CD14-positive monocyte (primary cell): Measurements from ENCODE around the gene RNF126. TPM values are rescaled to one million over a fixed set of nuclear protein-coding genes. Genes with fewer than 3 reads are reported as not detected.
"Not testable (repeated sequence)": the region's sequence is repeated elsewhere in the genome, so short reads cannot be mapped to it uniquely, and the experiment has no call there.

Source experiments
- DNase-seq, 3 donors: peaks; one replicate each; pipeline ENCODE4 v3.0.0-alpha.2; 2011 to 2022
- H2AFZ ChIP-seq: 2 replicates; pipeline ENCODE4 v1.6.0; 2012; ENCODE audit warnings: mild to moderate bottlenecking, low read depth, low read length, inconsistent platforms; ENCODE audit not compliant: insufficient read depth, poor library complexity, severe bottlenecking
- H3K27ac ChIP-seq, 2 donors: 1 replicate in 1 of 2; 2 replicates in 1 of 2; pipeline ENCODE4 v1.5.1; 2012 to 2013; ENCODE audit warnings: low read length in 2 of 2, control low read depth in 1 of 2, inconsistent platforms in 1 of 2, low read depth in 1 of 2, mild to moderate bottlenecking in 1 of 2
- H3K27me3 ChIP-seq, 2 donors: one replicate each; pipeline versions ENCODE4 v1.6.0 to v1.6.1; 2011 to 2013; ENCODE audit warnings: low read length in 2 of 2; ENCODE audit not compliant: control insufficient read depth in 2 of 2, insufficient read depth in 2 of 2
- H3K36me3 ChIP-seq, 2 donors: replicated peaks in 1 of 2; 1 replicate in 1 of 2; 2 replicates in 1 of 2; pipeline versions ENCODE4 v1.5.1 to v1.6.1; 2012 to 2013; ENCODE audit warnings: low read length in 2 of 2, control low read depth in 1 of 2, inconsistent platforms in 1 of 2, mild to moderate bottlenecking in 1 of 2; ENCODE audit not compliant: insufficient read depth in 2 of 2, control insufficient read depth in 1 of 2
- H3K4me1 ChIP-seq, 2 donors: 1 replicate in 1 of 2; 2 replicates in 1 of 2; pipeline versions ENCODE4 v1.5.1 to v1.6.1; 2012 to 2013; ENCODE audit warnings: low read length in 2 of 2, control low read depth in 1 of 2, inconsistent platforms in 1 of 2, mild to moderate bottlenecking in 1 of 2, moderate library complexity in 1 of 2; ENCODE audit not compliant: insufficient read depth in 2 of 2, control insufficient read depth in 1 of 2
- H3K4me2 ChIP-seq: replicated peaks from 2 replicates; pipeline ENCODE3; 2012; ENCODE audit warnings: low read length, moderate library complexity, mild to moderate bottlenecking; ENCODE audit not compliant: poor library complexity, severe bottlenecking; ENCODE audit errors: extremely low read depth
- H3K4me3 ChIP-seq, 3 experiments: fragments of 200-600 bp in 1 of 3; sonication (generic) in 1 of 3; replicated peaks in 1 of 3; 1 replicate in 2 of 3; 2 replicates in 1 of 3; pipeline ENCODE4 v1.5.1; 2011 to 2013; ENCODE audit warnings: low read length in 3 of 3, mild to moderate bottlenecking in 3 of 3, control low read depth in 2 of 3, low read depth in 2 of 3, inconsistent platforms in 1 of 3, moderate library complexity in 1 of 3
- H3K79me2 ChIP-seq: 2 replicates; pipeline ENCODE4 v1.6.0; 2012; ENCODE audit warnings: mild to moderate bottlenecking, control low read depth, inconsistent platforms, low read length, moderate library complexity; ENCODE audit not compliant: insufficient read depth
- H3K9ac ChIP-seq: 2 replicates; pipeline ENCODE4 v1.6.0; 2017; ENCODE audit warnings: low read length, mild to moderate bottlenecking; ENCODE audit not compliant: insufficient read depth, poor library complexity, severe bottlenecking
- H3K9me3 ChIP-seq, 2 donors: replicated peaks in 1 of 2; 1 replicate in 1 of 2; 2 replicates in 1 of 2; pipeline versions ENCODE4 v1.5.1 to v1.6.1; 2012 to 2013; ENCODE audit warnings: low read length in 2 of 2, control low read depth in 1 of 2; ENCODE audit not compliant: control insufficient read depth in 1 of 2, insufficient read depth in 1 of 2
- H4K20me1 ChIP-seq: 2 replicates; pipeline ENCODE4 v1.6.0; 2012; ENCODE audit warnings: mild to moderate bottlenecking, low read length, control low read depth, moderate library complexity; ENCODE audit not compliant: insufficient read depth
- H3K27ac Mint-ChIP-seq, 7 donors: one replicate each; pipeline ENCODE4 v1.8.0; 2020; ENCODE audit warnings: mild to moderate bottlenecking in 7 of 7, mixed read lengths in 7 of 7, moderate library complexity in 6 of 7, inconsistent platforms in 2 of 7
- H3K27me3 Mint-ChIP-seq, 3 donors: one replicate each; pipeline ENCODE4 v1.8.0; 2021 to 2022; ENCODE audit warnings: low read depth in 3 of 3, mild to moderate bottlenecking in 3 of 3, mixed read lengths in 3 of 3, moderate library complexity in 3 of 3, inconsistent platforms in 1 of 3
- H3K36me3 Mint-ChIP-seq, 2 donors: one replicate each; pipeline ENCODE4 v1.8.0; 2020; ENCODE audit warnings: mixed read lengths in 2 of 2, inconsistent platforms in 1 of 2, mild to moderate bottlenecking in 1 of 2
- H3K4me1 Mint-ChIP-seq: one replicate; pipeline ENCODE4 v1.8.0; 2020; ENCODE audit warnings: mild to moderate bottlenecking, mixed read lengths
- H3K4me3 Mint-ChIP-seq, 2 donors: one replicate each; pipeline ENCODE4 v1.8.0; 2020; ENCODE audit warnings: mild to moderate bottlenecking in 2 of 2, mixed read lengths in 2 of 2, moderate library complexity in 1 of 2
- H3K9me3 Mint-ChIP-seq, 7 donors: one replicate each; pipeline ENCODE4 v1.8.0; 2020 to 2022; ENCODE audit warnings: mixed read lengths in 7 of 7, mild to moderate bottlenecking in 6 of 7, moderate library complexity in 6 of 7, inconsistent platforms in 2 of 7
- CTCF ChIP-seq: fragments of 200-600 bp; IDR thresholded peaks from one replicate; pipeline ENCODE4 v1.8.0; 2022; ENCODE audit warnings: antibody characterized with exemption, mild to moderate bottlenecking
- WGBS: methylation state at CpG from one replicate; pipeline ENCODE4 v1.1.5; 2013; ENCODE audit warnings: missing lambda C conversion rate; ENCODE audit not compliant: insufficient coverage; 5-methylcytosine and 5-hydroxymethylcytosine counted together
- intact Hi-C, 2 donors: fragments of 100-400 bp; cut with micrococcal nuclease; formaldehyde crosslinking; loops; one replicate each; pipeline versions ENCODE4 v1.15.0 to v1.15.1; 2023
- polyA plus RNA-seq, 3 donors: library from polyadenylated mRNA; depleted of rRNA in 1 of 3; unstranded in 2 of 3; stranded (reverse) in 1 of 3; fragments of 300-500 nt in 2 of 3; fragments of >200 nt in 1 of 3; fragmentation: Illumina TruSeq in 2 of 3; gene quantifications; 1 replicate in 2 of 3; 2 replicates in 1 of 3; pipeline ENCODE4 v1.2.3, GENCODE V29; 2012 to 2021

Gene RNF126
- polyA plus RNA-seq, 3 donors, result 29.1 to 51.6 (median 31.6) TPM

GRCh38 chr19:605061-605971 is 57.7 kb downstream of the RNF126 start:
- H3K9ac ChIP-seq, H3K27me3 ChIP-seq, intact Hi-C loops, H2AFZ ChIP-seq, H3K27ac Mint-ChIP-seq, H3K36me3 Mint-ChIP-seq, H3K4me2 ChIP-seq, DNase-seq, H3K79me2 ChIP-seq, H3K27ac ChIP-seq, H3K4me3 ChIP-seq, H4K20me1 ChIP-seq, H3K36me3 ChIP-seq, H3K4me3 Mint-ChIP-seq: not testable (repeated sequence)
- H3K9me3 Mint-ChIP-seq, result peaks cover 2 to 20% (median 11%) of the 10 kb centered on the region in 7 donors
- peaks cover 11% of the 10 kb centered on the region for H3K4me1 Mint-ChIP-seq
- WGBS, result 71% methylated on average over 10 of the region's 34 CpGs
- peaks cover 22 to 23% of the 10 kb centered on the region in 2 donors for H3K4me1 ChIP-seq
- H3K27me3 Mint-ChIP-seq, result peaks cover 2 to 17% (median 7%) of the 10 kb centered on the region in 3 donors
- H3K9me3 ChIP-seq, result peaks cover 0 to 15% of the 10 kb centered on the region in 2 donors

DNA sequence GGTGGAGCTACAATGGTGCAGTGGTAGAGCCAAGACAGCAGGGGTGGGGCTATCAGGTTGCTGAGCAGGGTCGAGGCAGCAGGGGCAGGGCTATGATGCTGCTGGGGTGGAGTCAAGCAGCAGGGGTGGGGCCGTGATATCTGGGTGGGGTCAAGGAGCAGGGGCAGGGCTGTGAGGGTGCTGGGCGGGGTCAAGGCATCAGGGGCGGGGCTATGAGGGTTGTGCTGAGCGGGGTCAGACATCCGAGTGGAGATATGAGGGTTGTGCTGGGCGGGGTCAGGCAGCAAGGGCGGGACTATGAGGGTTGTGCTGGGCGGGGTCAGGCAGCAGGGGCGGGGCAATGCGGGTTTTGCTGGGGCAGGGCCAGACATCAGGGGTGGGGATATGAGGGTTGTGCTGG is 58.7 kb downstream of the RNF126 start:
- intact Hi-C loops, result no loop called here
- H3K4me1 ChIP-seq, result peaks cover 12 to 14% of the 10 kb centered on the region in 2 donors
- DNase-seq, result peak in 2 of 3 donors; percentile 12 to 21
- H3K36me3 Mint-ChIP-seq, result no peaks in the 10 kb centered on the region
- no peaks in the 10 kb centered on the region for H3K79me2 ChIP-seq
- H3K9me3 ChIP-seq, result peaks cover 0 to 15% of the 10 kb centered on the region in 2 donors
- no peak overlapping the region for H3K4me2 ChIP-seq
- H3K4me1 Mint-ChIP-seq, result peaks cover 7% of the 10 kb centered on the region
- peaks cover 2 to 20% (median 11%) of the 10 kb centered on the region in 7 donors for H3K9me3 Mint-ChIP-seq
- 93% methylated on average over 9 of the region's 11 CpGs for WGBS
- no peak overlapping the region for H3K4me3 ChIP-seq
- H2AFZ ChIP-seq, result no peak overlapping the region
- H3K27me3 ChIP-seq, result no peaks in the 10 kb centered on the region
- no peaks in the 10 kb centered on the region for H4K20me1 ChIP-seq
- no peak overlapping the region for H3K27ac ChIP-seq
- H3K36me3 ChIP-seq, result no peaks in the 10 kb centered on the region
- peaks cover 4 to 12% (median 10%) of the 10 kb centered on the region in 3 donors for H3K27me3 Mint-ChIP-seq
- no peak overlapping the region for H3K4me3 Mint-ChIP-seq
- TF ChIP-seq CTCF, result no peak
- no peak overlapping the region for H3K9ac ChIP-seq
- no peak overlapping the region for H3K27ac Mint-ChIP-seq

DNA sequence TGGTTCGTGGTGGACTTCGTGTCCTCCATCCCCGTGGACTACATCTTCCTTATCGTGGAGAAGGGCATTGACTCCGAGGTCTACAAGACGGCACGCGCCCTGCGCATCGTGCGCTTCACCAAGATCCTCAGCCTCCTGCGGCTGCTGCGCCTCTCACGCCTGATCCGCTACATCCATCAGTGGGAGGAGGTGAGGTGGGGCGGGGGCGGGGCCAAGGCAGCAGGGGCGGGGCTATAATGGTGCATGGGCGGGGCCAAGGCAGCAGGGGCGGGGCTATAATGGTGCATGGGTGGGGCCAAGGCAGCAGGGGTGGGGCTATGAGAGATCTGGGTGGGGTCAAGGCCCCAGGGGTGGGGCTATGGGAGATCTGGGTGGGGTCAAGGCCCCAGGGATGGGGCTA is 59.2 kb downstream of the RNF126 start:
- H3K36me3 Mint-ChIP-seq, H4K20me1 ChIP-seq, DNase-seq, H3K4me1 Mint-ChIP-seq, H3K4me2 ChIP-seq, H3K9ac ChIP-seq, H3K4me3 ChIP-seq, intact Hi-C loops, H3K79me2 ChIP-seq, H3K36me3 ChIP-seq, H3K4me1 ChIP-seq, H3K27ac Mint-ChIP-seq, H2AFZ ChIP-seq, H3K27me3 ChIP-seq, H3K27ac ChIP-seq, H3K4me3 Mint-ChIP-seq: not testable (repeated sequence)
- Mint-ChIP-seq H3K27me3 (peaks cover 9 to 11% (median 10%) of the 10 kb centered on the region in 3 donors), H3K9me3 (peaks cover 2 to 20% (median 11%) of the 10 kb centered on the region in 7 donors)
- peaks cover 0 to 15% of the 10 kb centered on the region in 2 donors for H3K9me3 ChIP-seq
- 95% methylated on average over 4 of the region's 20 CpGs for WGBS

DNA sequence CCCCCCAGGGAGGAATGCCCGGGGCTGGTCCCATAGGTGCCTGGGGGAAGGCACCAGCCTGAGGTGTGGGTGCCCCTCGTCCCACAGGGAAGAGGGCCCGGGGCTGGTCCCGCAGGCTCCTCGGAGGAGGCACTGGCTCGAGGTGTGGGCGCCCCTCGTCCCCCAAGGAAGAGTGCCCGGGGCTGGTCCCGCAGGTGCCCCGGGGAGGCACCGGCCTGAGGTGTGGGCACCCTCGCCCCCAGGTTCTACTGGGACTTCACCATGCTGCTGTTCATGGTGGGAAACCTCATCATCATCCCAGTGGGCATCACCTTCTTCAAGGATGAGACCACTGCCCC is 59.7 kb downstream of the RNF126 start:
- H3K4me1 Mint-ChIP-seq, H4K20me1 ChIP-seq, H3K4me1 ChIP-seq, H3K36me3 Mint-ChIP-seq, H3K4me3 ChIP-seq, intact Hi-C loops, DNase-seq, H3K27ac ChIP-seq, H3K9ac ChIP-seq, H3K27me3 ChIP-seq, H3K79me2 ChIP-seq, H2AFZ ChIP-seq, H3K4me3 Mint-ChIP-seq, H3K4me2 ChIP-seq, H3K27ac Mint-ChIP-seq, H3K36me3 ChIP-seq: not testable (repeated sequence)
- 75% methylated on average over 6 of the region's 13 CpGs for WGBS
- H3K9me3 ChIP-seq, result peaks cover 0 to 15% of the 10 kb centered on the region in 2 donors
- Mint-ChIP-seq H3K27me3 (peaks cover 10 to 15% (median 12%) of the 10 kb centered on the region in 3 donors), H3K9me3 (peaks cover 2 to 23% (median 11%) of the 10 kb centered on the region in 7 donors)
